Measurements from ENCODE around the gene VAX1.
"Not testable (repeated sequence)": the region's sequence is repeated elsewhere in the genome, so short reads cannot be mapped to it uniquely, and the experiment has no call there.

DNA sequence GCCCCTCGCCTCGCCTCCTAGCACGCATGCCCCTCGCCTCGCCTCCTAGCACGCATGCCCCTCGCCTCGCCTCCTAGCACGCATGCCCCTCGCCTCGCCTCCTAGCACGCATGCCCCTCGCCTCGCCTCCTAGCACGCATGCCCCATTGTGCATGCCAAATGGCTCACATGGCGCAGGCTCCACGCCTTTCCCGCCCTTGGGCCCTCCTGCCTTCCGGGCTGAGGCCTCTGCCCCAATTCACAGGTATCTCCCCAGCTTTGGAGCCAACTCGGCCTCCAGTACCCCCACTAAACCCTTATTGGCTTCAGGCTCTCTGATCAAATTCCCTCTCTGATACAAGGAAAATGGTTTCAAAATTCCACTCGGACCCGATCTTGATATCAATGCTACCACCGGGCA, 11.4 kb downstream of the VAX1 start:
- not testable (repeated sequence) for TF ChIP-seq EZH2 (IDR thresholded peaks at IDR 0.05); POLR2AphosphoS5 (IDR thresholded peaks at IDR 0.05; ENCODE audit: borderline replicate concordance, low read depth, low read length); FOXP2 (optimal IDR thresholded peaks at IDR 0.05; ENCODE audit: control extremely low read depth, extremely low read length, insufficient read depth)
